Glomerular visceral epithelial cell (primary cell): ENCODE measurements around the gene ZNF205.

Experiments used
- DNase-seq: peaks from one replicate; pipeline ENCODE4 v3.0.0-alpha.2; 2016; ENCODE audit errors: extremely low spot score

Gene ZNF205

GRCh38 chr16:3131755-3132377 lies 19.5 kb downstream of the ZNF205 start:
- DNase-seq, result peak; percentile 50

- no peak for DNase-seq
Observed at GRCh38 chr16:3133844-3134243, 21.5 kb downstream of the ZNF205 start.

- peak; percentile 96 for DNase-seq
Observed at GRCh38 chr16:3134338-3135125, 22.1 kb downstream of the ZNF205 start, which contains the start of gene ZNF213. Gene ZNF213, plus strand, starts transcription at chr16:3135029. Its CDS starts 2,252 bp downstream, at chr16:3137281.

- no peak for DNase-seq
Observed at GRCh38 chr16:3135126-3135715, 22.8 kb downstream of the ZNF205 start.

GRCh38 chr16:3137267-3137666 lies 24.9 kb downstream of the ZNF205 start:
- DNase-seq, result no peak

- DNase-seq, result peak; percentile 20
Observed at GRCh38 chr16:3138342-3138741, 26.0 kb downstream of the ZNF205 start.

- no peak for DNase-seq
Observed at GRCh38 chr16:3138823-3139426, 26.5 kb downstream of the ZNF205 start.

GRCh38 chr16:3139561-3139960 lies 27.2 kb downstream of the ZNF205 start:
- DNase-seq, result peak; percentile 37

GRCh38 chr16:3140603-3141427 lies 28.4 kb downstream of the ZNF205 start:
- no peak for DNase-seq

GRCh38 chr16:3141781-3142311 lies 29.5 kb downstream of the ZNF205 start:
- no peak for DNase-seq

GRCh38 chr16:3142327-3142726 lies 29.9 kb downstream of the ZNF205 start:
- DNase-seq, result no peak

- no peak for DNase-seq
Observed at GRCh38 chr16:3142770-3143169, 30.4 kb downstream of the ZNF205 start.

GRCh38 chr16:3143189-3143588 lies 30.8 kb downstream of the ZNF205 start:
- no peak for DNase-seq

- no peak for DNase-seq
Observed at GRCh38 chr16:3143598-3144320, 31.4 kb downstream of the ZNF205 start.

- DNase-seq, result no peak
Observed at GRCh38 chr16:3144321-3144983, 32.1 kb downstream of the ZNF205 start.

GRCh38 chr16:3145151-3145550 lies 32.8 kb downstream of the ZNF205 start:
- DNase-seq, result no peak

- DNase-seq, result no peak
Observed at GRCh38 chr16:3145660-3146059, 33.3 kb downstream of the ZNF205 start.

- no peak for DNase-seq
Observed at GRCh38 chr16:3147046-3147756, 34.8 kb downstream of the ZNF205 start.

GRCh38 chr16:3147757-3148104 lies 35.3 kb downstream of the ZNF205 start:
- DNase-seq, result no peak
